Hematopoietic multipotent progenitor cell treated with erythropoietin and hydrocortisone succinate and interleukin-3 and kit ligand, for 4 days (in vitro differentiated cells): Measurements from ENCODE around the gene DNM1.

Experiments
- DNase-seq: peaks from one replicate; pipeline ENCODE4 v3.0.0-alpha.2; 2015

The DNM1 gene

GRCh38 chr9:128206484-128206883 is 3.3 kb downstream of the DNM1 start:
- DNase-seq, result no peak

DNA sequence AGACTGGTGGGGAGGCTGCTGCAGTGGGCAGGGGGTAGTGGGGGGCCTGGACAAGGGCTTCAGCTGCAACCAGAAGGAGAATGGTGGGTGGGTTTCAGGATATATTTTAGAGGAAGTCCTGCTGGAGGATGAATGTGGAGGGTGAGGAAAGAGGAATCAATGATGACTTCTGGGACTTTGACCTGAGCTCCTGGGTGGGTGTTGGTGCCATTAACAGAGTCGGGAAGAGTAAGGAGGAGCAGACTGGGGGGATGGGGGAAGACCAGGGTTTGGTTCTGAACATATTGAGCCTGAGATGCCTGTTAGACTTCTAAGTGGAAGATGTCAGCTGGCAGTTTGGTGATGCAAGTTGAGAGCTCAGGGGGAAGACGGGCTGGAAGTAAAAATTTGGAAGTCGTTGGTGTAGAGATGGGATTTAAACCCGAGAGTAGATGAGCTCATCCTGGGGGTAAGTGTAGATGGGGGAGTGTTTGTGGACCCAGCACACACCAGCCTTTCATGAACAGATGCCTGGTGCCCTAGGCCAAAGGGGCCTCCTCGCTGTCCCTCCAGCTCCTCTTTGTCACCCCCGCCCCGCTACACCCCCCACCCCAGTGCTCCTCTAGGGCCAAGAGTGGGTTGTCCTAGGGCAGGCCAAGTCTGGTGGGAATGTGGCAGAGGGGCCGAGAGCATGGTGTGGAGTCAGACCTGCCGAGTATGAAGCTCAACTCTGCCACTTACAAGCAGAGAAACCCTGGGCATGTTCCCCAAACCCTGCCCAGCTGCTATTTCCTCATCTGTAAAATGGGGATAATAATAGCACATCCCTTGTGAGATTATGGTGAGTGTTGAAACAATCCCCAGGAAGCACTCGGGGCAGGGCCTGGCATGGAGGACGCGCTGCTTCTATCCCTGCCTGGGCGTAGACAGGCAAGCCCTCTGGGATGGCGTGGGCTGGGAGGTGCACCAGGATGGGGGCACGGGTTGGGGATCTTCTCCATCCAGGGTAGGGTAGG is 4.0 kb downstream of the DNM1 start:
- DNase-seq, result no peak

DNA sequence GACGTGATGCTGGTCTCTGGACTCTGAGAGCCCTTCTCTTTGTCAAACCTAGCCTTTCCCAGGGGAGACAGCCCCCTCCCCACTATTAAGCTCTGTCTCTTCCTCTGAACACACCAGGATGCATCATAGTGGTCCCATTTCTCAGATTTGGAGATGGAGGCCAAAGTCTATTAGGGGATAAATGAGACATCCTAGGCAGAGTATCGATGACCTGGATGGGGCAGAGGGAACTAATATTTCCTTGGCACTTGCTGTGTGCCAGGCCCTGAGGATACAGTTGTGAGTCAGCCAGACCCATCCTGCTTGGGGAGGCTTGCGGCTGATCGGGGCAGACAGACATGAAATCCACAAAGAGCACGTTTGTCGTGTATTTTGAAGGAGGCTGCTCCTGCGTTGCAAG is 5.2 kb downstream of the DNM1 start:
- DNase-seq, result no peak

GRCh38 chr9:128208946-128209669 is 5.9 kb downstream of the DNM1 start:
- DNase-seq, result no peak

GRCh38 chr9:128211186-128211980 is 8.2 kb downstream of the DNM1 start:
- no peak for DNase-seq

GRCh38 chr9:128211981-128212281 is 8.8 kb downstream of the DNM1 start:
- no peak for DNase-seq

- no peak for DNase-seq
These were observed 10.7 kb downstream of the DNM1 start for GRCh38 chr9:128213746-128214497.

- no peak for DNase-seq
These were observed 11.7 kb downstream of the DNM1 start for GRCh38 chr9:128214571-128215490.

DNA sequence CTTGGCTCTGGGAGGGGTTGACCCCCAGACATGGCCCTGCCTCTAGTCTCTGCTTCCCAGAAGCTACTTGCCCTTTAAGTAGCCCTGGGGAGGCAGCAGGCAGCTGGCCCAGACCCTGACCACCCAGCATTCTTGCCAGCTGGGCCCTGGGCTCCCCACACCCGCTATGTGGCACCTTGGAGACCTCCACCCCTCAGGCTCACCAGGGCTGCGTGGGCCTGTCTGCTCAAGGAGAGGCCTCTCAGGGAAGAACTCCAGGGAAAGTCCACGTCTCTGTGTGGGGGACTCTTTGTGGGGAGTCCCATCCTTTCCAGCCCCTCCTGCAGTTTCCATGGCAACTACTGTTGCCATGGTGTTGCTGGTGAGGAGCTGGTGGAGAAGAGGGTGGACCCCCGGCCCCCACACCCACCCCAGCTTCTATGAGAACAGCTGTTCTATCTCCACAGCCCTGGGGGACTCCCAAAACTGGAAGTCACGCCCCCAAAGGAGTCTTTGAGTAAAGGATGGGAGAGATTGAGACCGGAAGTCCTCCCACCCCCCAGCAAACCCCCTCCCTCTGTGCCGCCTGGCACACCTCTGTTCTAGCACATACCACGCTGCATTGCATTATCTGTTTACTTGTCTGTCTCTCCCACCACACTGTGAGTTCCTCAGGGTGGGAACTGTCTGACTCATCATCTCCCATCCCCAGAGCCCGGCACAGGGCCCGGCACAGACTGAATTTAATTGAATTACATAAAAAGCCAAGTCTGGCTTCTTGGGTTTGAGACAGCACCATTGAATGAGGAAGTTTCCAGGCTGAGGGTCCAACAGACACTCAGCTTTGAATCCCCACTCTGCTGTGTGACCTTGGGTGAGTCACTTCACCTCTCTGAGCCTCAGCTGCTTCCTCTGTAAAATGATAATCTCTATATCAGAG is 12.6 kb downstream of the DNM1 start:
- no peak for DNase-seq

- no peak for DNase-seq
These were observed 13.8 kb downstream of the DNM1 start for GRCh38 chr9:128216781-128217553.

GRCh38 chr9:128218172-128218517 is 15.0 kb downstream of the DNM1 start:
- no peak for DNase-seq

GRCh38 chr9:128218518-128219389 is 15.6 kb downstream of the DNM1 start:
- peak; percentile 98 for DNase-seq

DNA sequence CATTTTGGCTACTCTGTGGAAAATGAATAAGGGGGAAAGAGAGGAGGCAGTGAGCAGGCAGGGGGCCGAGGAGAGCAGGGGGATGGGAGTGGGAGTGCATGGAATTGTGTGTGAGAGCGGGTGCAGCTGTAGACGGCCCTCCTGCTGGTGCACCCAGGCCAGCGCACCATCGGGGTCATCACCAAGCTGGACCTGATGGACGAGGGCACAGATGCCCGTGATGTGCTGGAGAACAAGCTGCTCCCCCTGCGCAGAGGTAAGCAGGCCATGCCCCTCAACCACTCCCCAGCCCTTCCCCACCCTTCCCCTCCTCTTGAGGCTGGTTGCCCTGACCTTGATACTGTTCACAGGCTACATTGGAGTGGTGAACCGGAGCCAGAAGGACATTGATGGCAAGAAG is 16.7 kb downstream of the DNM1 start:
- no peak for DNase-seq

GRCh38 chr9:128222026-128222425 is 18.8 kb downstream of the DNM1 start:
- DNase-seq, result no peak

DNA sequence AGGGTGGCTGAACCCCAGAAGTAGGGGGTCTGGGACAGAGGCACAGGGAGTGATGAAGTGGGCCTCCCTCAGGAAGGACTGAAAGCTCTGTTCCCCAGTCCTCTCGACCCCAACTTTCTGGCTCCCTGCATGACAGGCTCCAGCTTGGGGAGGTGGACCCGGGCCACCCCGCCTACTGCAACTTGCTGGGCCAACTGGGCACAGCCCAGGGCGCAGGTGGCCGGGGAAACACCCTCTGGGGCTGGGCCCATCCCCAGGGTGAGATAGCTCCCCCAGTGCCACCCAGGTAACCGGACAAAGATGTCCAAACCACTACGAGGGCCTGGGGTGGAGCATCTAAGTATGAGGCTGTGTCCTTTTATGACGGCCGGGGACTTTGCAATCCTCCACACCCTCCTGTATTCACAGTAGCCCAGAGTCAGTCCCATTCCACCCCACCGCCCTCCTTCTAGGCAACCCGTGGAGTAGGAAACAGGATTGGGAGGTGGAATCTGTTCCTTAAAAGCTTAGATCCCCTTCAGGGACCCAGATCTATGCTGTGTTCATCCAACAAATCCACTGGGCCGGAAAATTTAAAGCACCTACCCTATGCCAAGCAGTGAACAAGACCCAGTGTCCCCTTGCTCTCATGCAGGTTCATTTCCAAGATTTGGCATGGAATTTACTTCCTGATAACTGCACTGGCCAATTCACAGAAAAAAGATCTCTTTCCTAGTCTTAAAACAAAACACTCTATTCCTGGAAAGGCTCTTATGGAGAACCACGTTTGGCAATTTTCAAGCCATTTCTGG is 19.9 kb downstream of the DNM1 start:
- no peak for DNase-seq

- no peak for DNase-seq
These were observed 21.7 kb downstream of the DNM1 start for GRCh38 chr9:128224877-128225276.

- DNase-seq, result no peak
These were observed 22.7 kb downstream of the DNM1 start for GRCh38 chr9:128225770-128226411.
